Effector CD4-positive, alpha-beta T cell (primary cell): ENCODE data around the gene OSBPL6.

Source experiments
- DNase-seq: peaks from one replicate; pipeline ENCODE4 v3.0.0-alpha.2; 2020

Gene OSBPL6

GRCh38 chr2:178241844-178242551 is 47.7 kb downstream of the OSBPL6 start:
- DNase-seq: no peak

- no peak for DNase-seq
Measured at GRCh38 chr2:178242552-178242883, 48.2 kb downstream of the OSBPL6 start.

GRCh38 chr2:178243961-178244360 is 49.6 kb downstream of the OSBPL6 start:
- DNase-seq: no peak

- DNase-seq: no peak
Measured at GRCh38 chr2:178244777-178245176, 50.5 kb downstream of the OSBPL6 start.

GRCh38 chr2:178246696-178247095 is 52.4 kb downstream of the OSBPL6 start:
- DNase-seq: no peak

- DNase-seq: no peak
Measured at GRCh38 chr2:178247250-178247649, 52.9 kb downstream of the OSBPL6 start.

GRCh38 chr2:178250429-178250828 is 56.1 kb downstream of the OSBPL6 start:
- no peak for DNase-seq

GRCh38 chr2:178251151-178251955 is 57.0 kb downstream of the OSBPL6 start:
- DNase-seq: no peak

- no peak for DNase-seq
Measured at GRCh38 chr2:178256382-178257042, 62.2 kb downstream of the OSBPL6 start.

GRCh38 chr2:178257127-178257526 is 62.8 kb downstream of the OSBPL6 start:
- no peak for DNase-seq

GRCh38 chr2:178258916-178259315 is 64.6 kb downstream of the OSBPL6 start:
- no peak for DNase-seq

GRCh38 chr2:178263159-178263860 is 69.0 kb downstream of the OSBPL6 start:
- DNase-seq: no peak

GRCh38 chr2:178264211-178264610 is 69.9 kb downstream of the OSBPL6 start:
- no peak for DNase-seq

- DNase-seq: no peak
Measured at GRCh38 chr2:178265851-178266250, 71.5 kb downstream of the OSBPL6 start.

- no peak for DNase-seq
Measured at GRCh38 chr2:178266445-178266844, 72.1 kb downstream of the OSBPL6 start.

GRCh38 chr2:178267660-178268059 is 73.3 kb downstream of the OSBPL6 start:
- no peak for DNase-seq

- DNase-seq: no peak
Measured at GRCh38 chr2:178268435-178268834, 74.1 kb downstream of the OSBPL6 start.

GRCh38 chr2:178269438-178270224 is 75.3 kb downstream of the OSBPL6 start:
- DNase-seq: no peak

GRCh38 chr2:178270338-178270737 is 76.0 kb downstream of the OSBPL6 start:
- no peak for DNase-seq

GRCh38 chr2:178271094-178271493 is 76.8 kb downstream of the OSBPL6 start:
- DNase-seq: no peak

- no peak for DNase-seq
Measured at GRCh38 chr2:178271629-178272333, 77.5 kb downstream of the OSBPL6 start.
